Measurements from ENCODE around the gene VPS54. TPM values are rescaled to one million over a fixed set of nuclear protein-coding genes. Genes with fewer than 3 reads are reported as not detected.
A peak's percentile ranks its signal among the peaks of the same experiment; 100 is the strongest.

The VPS54 gene
- total RNA-seq, 1 experiment from 2014 or later = 21.2 TPM

- ChIA-PET CTCF (no interaction called here), POLR2A (interaction anchor here (0.6 kb wide), 1 partner anchor 126 kb away, joined by 10 read pairs; no protein-coding TSS in a partner anchor)
- ATAC-seq (no peak), DNase-seq (ENCODE audit: low read depth, low spot score) (no peak)
- Histone ChIP-seq H3K36me3 (ENCODE audit: control insufficient read depth, insufficient read depth, low read length) (no peaks in the 10 kb centered on the region; the same call in 1 of the 2 replicates), H3K9me3 (ENCODE audit: control insufficient read depth, insufficient read depth, low read depth, low read length) (no peaks in the 10 kb centered on the region), H3K27ac (ENCODE audit: low read length) (peak overlapping the region; percentile 21; the same call in 1 of the 2 replicates), H3K4me3 (ENCODE audit: low read depth in 2 of 2, low read length in 2 of 2) (no peak overlapping the region), H3K4me1 (ENCODE audit: control insufficient read depth, insufficient read depth, low read length) (peaks cover 10% of the 10 kb centered on the region; the same call in 1 of the 2 replicates), H3K27me3 (ENCODE audit: control insufficient read depth, insufficient read depth, low read length) (no peaks in the 10 kb centered on the region)
- BruUV-seq (replicated peaks) = no TSS peak
- no peak for TF ChIP-seq REST (IDR thresholded peaks at IDR 0.05; ENCODE audit: insufficient read depth in 1 of 2, low read depth in 2 of 2, low read length in 1 of 2)
- no peak for TF ChIP-seq SIN3A (IDR thresholded peaks at IDR 0.05; ENCODE audit: borderline replicate concordance, insufficient read depth, low read depth, low read length)
- no peak for TF ChIP-seq CTCF (IDR thresholded peaks at IDR 0.05)
- no peak for TF ChIP-seq TCF7L2 (IDR thresholded peaks at IDR 0.05; ENCODE audit: low read depth, low read length)
- TF ChIP-seq POLR2AphosphoS5 (IDR thresholded peaks at IDR 0.05; ENCODE audit: low read depth, low read length) = no peak
- intact Hi-C loops (cut with micrococcal nuclease; ENCODE audit: unreplicated experiment) = no loop called here
- in situ Hi-C loops (cut with HindIII; ENCODE audit: low pct_unique_long_range_greater_than_20kb, low sequenced_read_pairs) = no loop called here
Observed at GRCh38 chr2:64021578-64021977, 2.4 kb upstream of the VPS54 start.

- no peak for TF ChIP-seq CTCF (IDR thresholded peaks at IDR 0.05)
- TF ChIP-seq POLR2AphosphoS5 (IDR thresholded peaks at IDR 0.05; ENCODE audit: low read depth, low read length) = no peak
- TF ChIP-seq REST (IDR thresholded peaks at IDR 0.05; ENCODE audit: insufficient read depth in 1 of 2, low read depth in 2 of 2, low read length in 1 of 2) = no peak
- TF ChIP-seq TCF7L2 (IDR thresholded peaks at IDR 0.05; ENCODE audit: low read depth, low read length) = no peak
- TF ChIP-seq SIN3A (IDR thresholded peaks at IDR 0.05; ENCODE audit: borderline replicate concordance, insufficient read depth, low read depth, low read length) = no peak
- no peak for ATAC-seq
- POLR2A ChIA-PET = interaction anchor here (0.6 kb wide), 2 partner anchors 53 to 83 kb away, joined by 3 to 4 read pairs; no protein-coding TSS in a partner anchor
- DNase-seq (ENCODE audit: low read depth, low spot score) = peak; percentile 41
- Histone ChIP-seq H3K4me1 (ENCODE audit: control insufficient read depth, insufficient read depth, low read length) (peaks cover 15% of the 10 kb centered on the region; the same call in 1 of the 2 replicates), H3K27me3 (ENCODE audit: control insufficient read depth, insufficient read depth, low read length) (no peaks in the 10 kb centered on the region), H3K9me3 (ENCODE audit: control insufficient read depth, insufficient read depth, low read depth, low read length) (no peaks in the 10 kb centered on the region), H3K36me3 (ENCODE audit: control insufficient read depth, insufficient read depth, low read length) (no peaks in the 10 kb centered on the region; the same call in 1 of the 2 replicates), H3K4me3 (ENCODE audit: low read depth in 2 of 2, low read length in 2 of 2) (peak overlapping the region; percentile 91 to 92; a peak in 3 of 4 replicates), H3K27ac (ENCODE audit: low read length) (peak overlapping the region; percentile 95)
- BruUV-seq (replicated peaks) = no TSS peak
- CTCF ChIA-PET = interaction anchor here (0.7 kb wide), 1 partner anchor 307 kb away, joined by 5 read pairs; no protein-coding TSS in a partner anchor
- in situ Hi-C loops (cut with HindIII; ENCODE audit: low pct_unique_long_range_greater_than_20kb, low sequenced_read_pairs) (no loop called here), intact Hi-C loops (cut with micrococcal nuclease; ENCODE audit: unreplicated experiment) (no loop called here)
Observed at GRCh38 chr2:64019975-64020528, 824 bp upstream of the VPS54 start.
